ENCODE measurements around the gene TSC22D4.

TSC22D4 gene

DNA sequence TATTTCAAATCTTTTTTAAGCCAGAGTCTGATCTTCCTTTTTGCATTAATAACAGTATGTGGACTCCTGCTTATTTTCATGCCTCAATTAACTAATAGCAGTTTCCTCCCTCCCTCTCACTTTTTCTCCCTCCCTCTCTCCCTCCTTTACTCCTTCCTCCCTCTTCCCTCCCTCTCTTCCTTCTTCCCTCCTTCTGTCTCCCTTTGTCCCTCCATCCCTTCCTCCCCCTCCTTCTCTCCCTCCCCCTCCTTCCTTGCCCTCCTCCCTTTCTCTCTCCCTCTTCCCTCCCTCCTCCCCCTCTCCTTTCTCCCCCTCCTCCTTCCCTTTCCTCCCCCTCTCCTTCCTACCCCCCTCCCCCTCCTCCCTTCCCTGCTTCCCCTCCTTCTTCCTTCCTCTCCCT lies 52.5 kb downstream of the TSC22D4 start:
- no peak for DNase-seq

DNA sequence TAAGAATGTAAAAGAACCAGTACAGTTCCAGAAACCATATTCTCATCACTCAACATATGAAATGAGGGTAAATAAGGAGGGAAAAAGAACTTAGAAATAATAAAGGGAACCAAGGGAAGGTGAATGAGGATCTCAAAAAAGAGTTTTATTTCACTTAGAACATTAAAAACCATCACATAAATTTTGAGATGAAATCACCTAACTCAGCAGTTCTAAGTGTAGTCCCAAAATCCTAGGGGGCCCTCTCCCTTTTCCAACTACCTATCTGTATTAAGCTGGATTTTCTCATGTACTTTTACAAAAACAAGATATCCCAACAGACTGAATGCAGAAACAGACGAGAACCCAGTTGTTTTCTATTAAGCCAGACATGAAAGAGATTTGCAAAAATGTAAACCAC lies 53.7 kb downstream of the TSC22D4 start:
- DNase-seq: no peak

DNA sequence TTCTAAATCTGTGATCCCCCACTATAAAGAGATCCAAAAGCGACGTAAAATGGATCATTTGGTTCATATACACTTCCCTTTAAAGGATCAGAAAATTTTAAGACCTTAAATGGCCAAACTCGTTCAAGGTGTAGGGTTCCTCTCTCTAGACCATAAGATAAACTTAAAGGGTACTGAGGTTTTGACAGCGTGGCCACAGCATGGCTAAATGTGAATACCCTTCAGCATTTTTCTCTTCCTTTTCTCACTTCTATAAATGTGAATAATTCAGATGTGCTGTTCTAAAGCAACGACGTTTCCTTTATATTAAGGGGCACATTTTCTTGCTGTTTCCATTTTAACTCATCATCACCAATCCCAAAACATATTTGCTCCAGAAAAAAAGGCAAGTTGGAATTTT lies 55.7 kb downstream of the TSC22D4 start:
- no peak for DNase-seq

DNA sequence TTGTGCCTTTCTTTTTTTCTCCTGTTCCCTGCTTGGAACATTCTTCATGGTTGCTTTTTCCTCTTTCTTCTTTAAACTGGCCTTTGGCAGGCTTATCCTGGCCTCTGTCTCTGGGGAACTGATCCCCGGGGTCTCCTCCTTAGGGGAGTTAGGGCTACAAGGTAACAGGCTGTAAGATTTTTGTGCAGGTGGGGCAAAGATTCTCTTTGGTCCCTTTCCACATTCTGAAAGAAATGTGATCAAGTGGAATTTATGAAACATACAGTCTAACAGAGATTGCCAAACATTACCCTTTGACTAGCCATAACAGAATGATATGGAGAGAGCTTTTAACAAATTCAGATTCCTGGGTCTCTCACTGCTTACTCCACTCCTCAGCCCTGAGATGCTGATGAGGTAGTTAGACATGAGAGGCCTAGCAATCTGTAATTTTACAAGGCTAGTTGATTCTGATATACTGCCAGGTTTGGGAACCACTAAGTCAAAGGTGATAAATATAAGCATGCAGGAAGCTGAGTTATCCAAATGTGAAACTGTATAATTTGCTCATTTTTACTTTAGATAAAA lies 59.3 kb downstream of the TSC22D4 start:
- DNase-seq: no peak

DNA sequence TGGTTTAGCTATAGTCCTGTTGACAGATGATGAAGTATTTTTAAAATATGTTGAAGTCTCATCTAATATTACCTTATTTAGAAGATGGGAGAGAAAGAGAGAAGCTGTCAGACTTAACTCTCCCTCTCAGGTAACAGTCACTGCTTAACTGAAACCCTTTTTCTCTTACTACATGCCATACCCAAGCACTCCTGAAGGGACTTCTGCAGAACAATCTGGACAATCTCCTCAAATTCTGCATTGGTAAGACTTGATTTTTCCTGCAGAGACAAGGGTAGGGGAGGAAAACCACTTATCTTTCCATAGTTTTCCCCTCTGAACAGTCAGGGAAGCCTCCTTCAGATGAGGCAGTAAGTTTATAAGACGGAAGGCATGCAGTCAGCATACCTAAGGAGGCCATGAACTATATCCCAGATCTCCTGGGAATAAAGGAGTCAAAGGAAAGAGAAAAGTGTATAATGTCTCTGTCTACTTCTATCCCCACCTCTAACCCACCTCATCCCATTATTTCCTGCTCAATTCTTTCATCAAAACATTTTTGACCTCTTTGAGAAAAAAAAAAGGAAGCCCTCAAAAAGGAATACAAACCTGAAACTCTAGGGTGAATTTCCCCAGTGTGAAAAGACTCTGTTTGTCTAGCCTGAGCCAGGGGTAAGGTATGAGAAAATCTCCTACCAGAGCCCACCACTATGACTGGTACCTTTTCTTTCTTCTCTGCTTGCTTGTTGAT lies 59.9 kb downstream of the TSC22D4 start:
- DNase-seq: no peak

Measured in NCI-H146 (cell line).